Measurements from ENCODE around the gene TCFL5.

GRCh38 chr20:62910217-62910766, 48.7 kb upstream of the TCFL5 start:
- no peak for TF ChIP-seq EZH2 (IDR thresholded peaks at IDR 0.05; ENCODE audit: borderline replicate concordance, low read depth, low read length, severe bottlenecking)
- no peak for TF ChIP-seq CTCF (IDR thresholded peaks at IDR 0.05; ENCODE audit: borderline replicate concordance, extremely low read depth, low read length, poor library complexity, severe bottlenecking)

Data from DND-41 (cell line).